A673 (cell line): Measurements from ENCODE around the gene CETP.

Source experiments
- CTCF ChIP-seq: fragments of 300-800, 200-600 bp; sonication (generic); conservative IDR thresholded peaks from 2 replicates; pipeline ENCODE4 v1.5.1; 2017; ENCODE audit warnings: low read depth, mild to moderate bottlenecking, antibody characterized with exemption, low read length, moderate library complexity, mixed read lengths
- EZH2 ChIP-seq: fragments of 200-600 bp; sonication (generic); IDR thresholded peaks from 2 replicates; pipeline ENCODE4 v1.6.1; 2017; ENCODE audit warnings: borderline replicate concordance, low read depth, mild to moderate bottlenecking, mixed read lengths, antibody characterized with exemption, low read length; ENCODE audit not compliant: poor library complexity, severe bottlenecking

- TF ChIP-seq CTCF, result no peak
- TF ChIP-seq EZH2, result no peak
These were observed 32.6 kb downstream of the CETP start for GRCh38 chr16:56994311-56994710.
